HG03439 (cell line): Measurements from ENCODE around the gene EIF4E3.

ENCODE experiments used
- ATAC-seq: cut with Tn5 transposase; IDR thresholded peaks from one replicate; pipeline ENCODE4 v1.9.1; 2021; ENCODE audit warnings: mild to moderate bottlenecking, moderate library complexity; ENCODE audit not compliant: unreplicated experiment

Gene EIF4E3

GRCh38 chr3:71725271-71725991 lies at the start of gene EIF4E3:
TSS of gene EIF4E3 (minus strand) at chr3:71725402. CDS start at chr3:71725367, 35 bp downstream.
- peak; percentile 52 for ATAC-seq

- no peak for ATAC-seq
Measured at GRCh38 chr3:71771884-71772283, 46.7 kb upstream of the EIF4E3 start.

GRCh38 chr3:71771126-71771525 lies 45.9 kb upstream of the EIF4E3 start:
- ATAC-seq: no peak

GRCh38 chr3:71763426-71763825 lies 38.2 kb upstream of the EIF4E3 start:
- no peak for ATAC-seq

- ATAC-seq: no peak
Measured at GRCh38 chr3:71760140-71760539, 34.9 kb upstream of the EIF4E3 start.

GRCh38 chr3:71759401-71759800 lies 34.2 kb upstream of the EIF4E3 start:
- no peak for ATAC-seq

- ATAC-seq: no peak
Measured at GRCh38 chr3:71758091-71758490, 32.9 kb upstream of the EIF4E3 start.

- no peak for ATAC-seq
Measured at GRCh38 chr3:71754610-71755253, 29.5 kb upstream of the EIF4E3 start.

GRCh38 chr3:71753701-71754609 lies 28.8 kb upstream of the EIF4E3 start, which contains the start of gene GPR27:
TSS of gene GPR27 (plus strand) at chr3:71753855. CDS start at chr3:71754050, 195 bp downstream.
- ATAC-seq: no peak

- no peak for ATAC-seq
Measured at GRCh38 chr3:71752831-71753700, 27.9 kb upstream of the EIF4E3 start.

- ATAC-seq: no peak
Measured at GRCh38 chr3:71751602-71752001, 26.4 kb upstream of the EIF4E3 start.

- ATAC-seq: no peak
Measured at GRCh38 chr3:71744738-71745137, 19.5 kb upstream of the EIF4E3 start.

- ATAC-seq: no peak
Measured at GRCh38 chr3:71742621-71743020, 17.4 kb upstream of the EIF4E3 start.

- ATAC-seq: no peak
Measured at GRCh38 chr3:71734881-71735280, 9.7 kb upstream of the EIF4E3 start.

- no peak for ATAC-seq
Measured at GRCh38 chr3:71733319-71733718, 8.1 kb upstream of the EIF4E3 start.

- ATAC-seq: no peak
Measured at GRCh38 chr3:71732637-71733036, 7.4 kb upstream of the EIF4E3 start.

GRCh38 chr3:71728632-71729342 lies 3.6 kb upstream of the EIF4E3 start:
- no peak for ATAC-seq

GRCh38 chr3:71726146-71726545 lies 944 bp upstream of the EIF4E3 start:
- ATAC-seq: no peak

GRCh38 chr3:71724584-71725270 lies 475 bp downstream of the EIF4E3 start:
- ATAC-seq: peak; percentile 50
